Coronary artery (tissue), 2 donors: ENCODE measurements around the gene PLEKHJ1.

ENCODE experiments used
- DNase-seq: peaks from one replicate; pipeline ENCODE4 v3.0.0-alpha.2; 2017; ENCODE audit warnings: low spot score
- H3K27ac ChIP-seq, 2 donors: fragments of 200-600 bp; sonication (generic); one replicate each; pipeline ENCODE4 v1.5.1; 2016 to 2019
- H3K4me3 ChIP-seq: fragments of 200-600 bp; sonication (generic); 2 replicates; pipeline ENCODE4 v1.5.1; 2016; ENCODE audit warnings: mild to moderate bottlenecking, moderate library complexity
- TF ChIP-seq, protein P1 (sequence below): fragments of 200-600 bp; sonication (generic); IDR thresholded peaks from one replicate; pipeline ENCODE4 v1.5.1; 2019; ENCODE audit warnings: antibody characterized with exemption

The PLEKHJ1 gene

DNA sequence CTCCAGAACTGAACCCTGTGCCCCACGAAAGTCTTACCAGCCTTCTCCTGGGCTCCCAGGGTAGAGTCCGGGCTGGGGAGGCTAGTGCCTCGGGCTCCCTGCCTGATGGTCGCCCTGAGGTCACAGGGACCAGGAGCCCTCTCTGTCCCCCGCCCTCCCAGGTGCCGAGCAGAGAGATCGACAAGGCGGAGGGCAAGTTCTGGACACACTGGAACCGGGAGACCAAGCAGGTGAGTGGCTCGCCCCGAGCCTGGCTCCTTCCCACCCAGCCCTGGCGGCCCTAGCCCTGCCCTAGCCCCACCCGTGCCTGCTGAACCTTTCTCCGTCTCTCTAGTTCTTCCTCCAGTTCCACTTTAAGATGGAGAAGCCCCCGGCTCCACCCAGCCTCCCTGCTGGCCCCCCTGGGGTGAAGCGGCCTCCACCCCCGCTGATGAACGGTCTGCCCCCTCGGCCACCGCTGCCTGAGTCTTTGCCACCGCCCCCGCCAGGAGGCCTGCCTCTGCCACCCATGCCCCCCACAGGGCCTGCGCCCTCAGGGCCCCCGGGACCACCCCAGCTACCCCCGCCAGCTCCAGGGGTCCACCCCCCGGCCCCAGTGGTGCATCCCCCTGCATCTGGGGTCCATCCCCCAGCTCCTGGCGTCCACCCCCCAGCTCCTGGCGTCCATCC is 11.4 kb upstream of the PLEKHJ1 start:
- DNase-seq, result no peak

DNA sequence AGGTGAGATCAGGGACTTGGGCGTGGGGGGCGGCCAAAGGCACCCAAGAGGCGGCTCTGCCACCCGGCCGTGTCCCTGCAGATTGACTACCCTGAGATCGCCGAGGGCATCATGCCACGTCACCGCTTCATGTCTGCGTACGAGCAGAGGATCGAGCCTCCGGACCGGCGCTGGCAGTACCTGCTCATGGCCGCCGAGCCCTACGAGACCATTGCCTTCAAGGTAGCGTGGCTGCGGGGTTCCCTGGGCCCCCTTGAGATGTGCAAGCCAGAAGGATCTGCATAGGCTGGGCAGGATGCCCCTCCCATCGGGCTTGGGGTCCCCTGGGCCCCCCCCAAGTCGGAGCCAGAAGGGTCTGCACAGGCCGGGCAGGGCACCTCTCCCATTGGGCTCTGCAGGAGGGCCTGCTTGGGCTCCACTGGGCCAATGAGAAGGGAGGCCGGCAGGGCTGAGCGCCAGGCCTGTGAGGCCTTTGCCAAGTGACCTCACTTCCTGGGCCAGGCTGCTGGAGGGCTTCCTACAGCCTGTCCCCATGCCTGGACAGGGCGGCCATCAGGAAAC is 10.8 kb upstream of the PLEKHJ1 start:
- DNase-seq, result no peak
- TF ChIP-seq, protein P1, sequence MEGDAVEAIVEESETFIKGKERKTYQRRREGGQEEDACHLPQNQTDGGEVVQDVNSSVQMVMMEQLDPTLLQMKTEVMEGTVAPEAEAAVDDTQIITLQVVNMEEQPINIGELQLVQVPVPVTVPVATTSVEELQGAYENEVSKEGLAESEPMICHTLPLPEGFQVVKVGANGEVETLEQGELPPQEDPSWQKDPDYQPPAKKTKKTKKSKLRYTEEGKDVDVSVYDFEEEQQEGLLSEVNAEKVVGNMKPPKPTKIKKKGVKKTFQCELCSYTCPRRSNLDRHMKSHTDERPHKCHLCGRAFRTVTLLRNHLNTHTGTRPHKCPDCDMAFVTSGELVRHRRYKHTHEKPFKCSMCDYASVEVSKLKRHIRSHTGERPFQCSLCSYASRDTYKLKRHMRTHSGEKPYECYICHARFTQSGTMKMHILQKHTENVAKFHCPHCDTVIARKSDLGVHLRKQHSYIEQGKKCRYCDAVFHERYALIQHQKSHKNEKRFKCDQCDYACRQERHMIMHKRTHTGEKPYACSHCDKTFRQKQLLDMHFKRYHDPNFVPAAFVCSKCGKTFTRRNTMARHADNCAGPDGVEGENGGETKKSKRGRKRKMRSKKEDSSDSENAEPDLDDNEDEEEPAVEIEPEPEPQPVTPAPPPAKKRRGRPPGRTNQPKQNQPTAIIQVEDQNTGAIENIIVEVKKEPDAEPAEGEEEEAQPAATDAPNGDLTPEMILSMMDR, result no peak
- no peak overlapping the region for H3K4me3 ChIP-seq
- H3K27ac ChIP-seq, result no peak overlapping the region

More for the DNA sequence above, 11.4 kb upstream of the PLEKHJ1 start:
- H3K27ac ChIP-seq, result no peak overlapping the region
- TF ChIP-seq, protein P1, result no peak
- no peak overlapping the region for H3K4me3 ChIP-seq

DNA sequence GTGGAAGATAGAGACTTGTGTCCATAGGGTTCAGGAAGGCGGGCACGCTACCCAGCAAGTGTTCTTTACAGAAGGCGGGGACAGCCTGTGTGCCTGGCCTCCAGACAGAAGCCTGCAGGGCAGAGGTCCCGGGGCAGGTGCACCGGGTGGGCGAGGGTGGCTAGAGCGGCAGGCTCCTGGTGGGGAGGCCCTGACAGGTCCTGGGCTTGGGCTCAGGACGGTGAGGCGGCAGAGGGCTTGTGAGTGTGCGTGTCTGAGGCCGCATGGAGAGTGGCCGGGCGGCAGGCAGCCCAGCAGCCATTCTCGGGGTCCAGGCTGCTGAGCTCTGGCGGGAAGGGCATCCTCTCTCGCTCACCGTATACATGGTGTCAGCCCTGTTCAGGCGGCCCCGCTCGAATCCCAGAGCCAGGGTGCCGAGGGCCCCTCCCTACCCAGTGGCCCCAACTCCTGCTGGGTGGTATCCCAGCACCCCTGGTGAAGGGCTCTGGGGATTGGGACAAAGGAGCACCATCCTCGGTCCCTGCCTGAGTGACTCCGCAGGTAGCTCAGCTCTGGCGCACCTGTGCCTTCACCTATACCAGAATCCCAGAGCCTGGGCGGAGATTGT is 10.0 kb upstream of the PLEKHJ1 start:
- TF ChIP-seq, protein P1, result no peak
- no peak for DNase-seq
- no peak overlapping the region for H3K27ac ChIP-seq
- no peak overlapping the region for H3K4me3 ChIP-seq

DNA sequence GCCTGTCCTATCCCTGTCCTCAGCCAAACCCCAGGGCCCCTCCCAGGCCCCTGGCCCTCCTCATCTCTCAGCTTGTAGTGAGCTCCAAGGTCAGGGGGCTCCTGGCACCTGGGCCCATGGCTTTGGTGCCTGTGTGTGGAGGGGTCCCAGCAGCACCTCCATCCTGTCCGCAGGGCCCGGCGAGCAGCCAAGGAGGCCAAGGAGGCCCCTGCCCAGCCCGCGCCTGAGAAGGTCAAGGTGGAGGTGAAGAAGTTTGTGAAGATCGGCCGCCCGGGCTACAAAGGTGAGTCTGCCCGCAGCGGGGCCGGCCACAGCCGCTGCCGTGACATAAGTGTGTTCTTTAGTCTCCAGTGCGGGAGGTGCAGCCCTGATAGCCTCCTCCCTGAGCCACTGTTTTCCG is 9.1 kb upstream of the PLEKHJ1 start:
- TF ChIP-seq, protein P1, result no peak
- no peak overlapping the region for H3K4me3 ChIP-seq
- no peak overlapping the region for H3K27ac ChIP-seq
- no peak for DNase-seq

DNA sequence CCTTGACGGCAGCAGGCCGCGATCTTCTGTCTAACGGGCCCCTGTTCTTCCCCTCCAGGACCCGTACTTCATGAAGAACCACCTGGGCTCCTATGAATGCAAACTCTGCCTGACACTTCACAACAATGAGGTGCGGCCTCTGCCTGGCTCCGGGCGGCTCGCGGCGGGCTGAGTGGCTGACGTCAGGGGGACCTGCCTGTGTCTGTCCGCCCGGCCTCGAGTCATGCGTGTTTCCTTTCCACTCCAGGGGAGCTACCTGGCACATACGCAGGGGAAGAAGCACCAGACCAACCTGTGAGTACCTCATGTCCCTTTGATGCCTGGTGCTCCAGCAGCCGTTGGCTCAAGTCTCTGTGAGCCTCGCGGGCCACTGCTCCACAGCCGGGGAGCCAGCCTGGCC is 8.4 kb upstream of the PLEKHJ1 start:
- TF ChIP-seq, protein P1, result no peak
- Histone ChIP-seq H3K27ac (no peak overlapping the region), H3K4me3 (no peak overlapping the region)
- DNase-seq, result no peak

DNA sequence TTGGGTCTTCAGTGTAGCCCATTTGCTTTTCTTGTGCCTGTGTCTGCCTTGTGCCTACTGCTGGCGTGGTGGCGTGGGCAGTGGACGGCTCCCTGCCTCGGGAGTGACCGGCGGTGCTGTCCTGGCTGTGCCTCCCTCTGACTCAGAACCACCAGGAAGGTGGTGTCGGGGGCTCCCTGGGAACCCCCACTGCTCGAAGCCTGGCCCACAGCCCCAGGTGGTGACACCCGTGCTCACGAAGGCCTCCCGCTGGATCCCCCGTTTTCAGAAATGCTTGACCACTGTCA is 7.9 kb upstream of the PLEKHJ1 start:
- Histone ChIP-seq H3K27ac (no peak overlapping the region), H3K4me3 (no peak overlapping the region)
- DNase-seq, result no peak
- TF ChIP-seq, protein P1, result no peak
